Iris pigment epithelial cell (primary cell): ENCODE data around the gene TOR1A.

Experiments used
- DNase-seq: peaks from one replicate; pipeline ENCODE4 v3.0.0-alpha.2; 2011; ENCODE audit warnings: low read depth

Gene TOR1A

GRCh38 chr9:129852579-129852978, 28.6 kb upstream of the TOR1A start:
- no peak for DNase-seq

GRCh38 chr9:129851821-129852220, 27.9 kb upstream of the TOR1A start:
- DNase-seq, result no peak

GRCh38 chr9:129850821-129851550, 27.1 kb upstream of the TOR1A start:
- peak; percentile 32 for DNase-seq

GRCh38 chr9:129849901-129850300, 26.0 kb upstream of the TOR1A start:
- peak; percentile 61 for DNase-seq

- DNase-seq, result no peak
These were observed 24.9 kb upstream of the TOR1A start for GRCh38 chr9:129848712-129849441.

- no peak for DNase-seq
These were observed 21.4 kb upstream of the TOR1A start for GRCh38 chr9:129845373-129845772.

GRCh38 chr9:129841071-129841470, 17.1 kb upstream of the TOR1A start:
- DNase-seq, result no peak

GRCh38 chr9:129840034-129840433, 16.1 kb upstream of the TOR1A start:
- no peak for DNase-seq

GRCh38 chr9:129839324-129840023, 15.5 kb upstream of the TOR1A start:
- DNase-seq, result no peak

- DNase-seq, result peak; percentile 90
These were observed 14.8 kb upstream of the TOR1A start for GRCh38 chr9:129838707-129839259.

GRCh38 chr9:129836311-129837007, 12.5 kb upstream of the TOR1A start:
- DNase-seq, result no peak

- DNase-seq, result peak; percentile 45
These were observed 11.9 kb upstream of the TOR1A start for GRCh38 chr9:129835860-129836223.

- DNase-seq, result peak; percentile 93
These were observed 11.4 kb upstream of the TOR1A start, which contains the start of the genes C9orf78 and USP20 for GRCh38 chr9:129835128-129835859. Gene C9orf78, minus strand, starts transcription at chr9:129835275. Its CDS starts 54 bp downstream, at chr9:129835221. Gene USP20, plus strand, starts transcription at chr9:129835458. Its CDS starts 17,098 bp downstream, at chr9:129852556.

- DNase-seq, result no peak
These were observed 10.7 kb upstream of the TOR1A start for GRCh38 chr9:129834489-129835127.

GRCh38 chr9:129832982-129833381, 9.0 kb upstream of the TOR1A start:
- no peak for DNase-seq

GRCh38 chr9:129828969-129829368, 5.0 kb upstream of the TOR1A start:
- no peak for DNase-seq

GRCh38 chr9:129828051-129828450, 4.1 kb upstream of the TOR1A start:
- no peak for DNase-seq

GRCh38 chr9:129826759-129827158, 2.8 kb upstream of the TOR1A start:
- DNase-seq, result no peak

- DNase-seq, result no peak
These were observed 2.4 kb upstream of the TOR1A start for GRCh38 chr9:129826344-129826743.

GRCh38 chr9:129823542-129823934, 398 bp downstream of the TOR1A start:
- no peak for DNase-seq
